ENCODE data around the gene INPP5A. TPM values are rescaled to one million over a fixed set of nuclear protein-coding genes. Genes with fewer than 3 reads are reported as not detected.

Gene INPP5A
- total RNA-seq, 1 donor from 2014 or later = 105 TPM

DNA sequence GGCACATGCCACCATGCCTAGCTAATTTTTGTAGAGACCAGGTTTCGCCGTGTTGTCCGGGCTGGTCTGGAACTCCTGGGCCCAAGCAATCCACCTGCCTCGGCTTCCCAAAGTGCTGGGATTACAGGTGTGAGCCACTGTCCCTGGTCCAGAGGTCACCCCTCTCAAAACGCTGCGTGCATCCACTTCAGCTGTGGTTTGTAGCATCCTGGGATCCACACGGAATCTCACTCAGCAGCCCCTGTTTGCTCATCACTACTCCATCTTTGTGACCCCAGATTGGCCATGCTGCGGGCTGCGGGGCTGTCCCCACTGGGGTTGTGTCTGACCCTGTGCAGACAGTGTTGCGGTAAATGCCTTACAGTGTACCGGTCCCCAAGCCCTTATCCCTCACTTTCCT is 3.5 kb downstream of the INPP5A start:
- Histone ChIP-seq H3K9me3 (replicated peaks) (no peaks in the 10 kb centered on the region), H3K4me1 (peaks cover 85% of the 10 kb centered on the region), H3K27me3 (ENCODE audit: low read depth) (no peaks in the 10 kb centered on the region), H3K4me3 (peak overlapping the region; percentile 87), H3K27ac (replicated peaks) (peak overlapping the region; percentile 87), H3K36me3 (no peaks in the 10 kb centered on the region)
- no peak for DNase-seq
- intact Hi-C loops (cut with micrococcal nuclease) = no loop called here
- TF ChIP-seq, protein P1, sequence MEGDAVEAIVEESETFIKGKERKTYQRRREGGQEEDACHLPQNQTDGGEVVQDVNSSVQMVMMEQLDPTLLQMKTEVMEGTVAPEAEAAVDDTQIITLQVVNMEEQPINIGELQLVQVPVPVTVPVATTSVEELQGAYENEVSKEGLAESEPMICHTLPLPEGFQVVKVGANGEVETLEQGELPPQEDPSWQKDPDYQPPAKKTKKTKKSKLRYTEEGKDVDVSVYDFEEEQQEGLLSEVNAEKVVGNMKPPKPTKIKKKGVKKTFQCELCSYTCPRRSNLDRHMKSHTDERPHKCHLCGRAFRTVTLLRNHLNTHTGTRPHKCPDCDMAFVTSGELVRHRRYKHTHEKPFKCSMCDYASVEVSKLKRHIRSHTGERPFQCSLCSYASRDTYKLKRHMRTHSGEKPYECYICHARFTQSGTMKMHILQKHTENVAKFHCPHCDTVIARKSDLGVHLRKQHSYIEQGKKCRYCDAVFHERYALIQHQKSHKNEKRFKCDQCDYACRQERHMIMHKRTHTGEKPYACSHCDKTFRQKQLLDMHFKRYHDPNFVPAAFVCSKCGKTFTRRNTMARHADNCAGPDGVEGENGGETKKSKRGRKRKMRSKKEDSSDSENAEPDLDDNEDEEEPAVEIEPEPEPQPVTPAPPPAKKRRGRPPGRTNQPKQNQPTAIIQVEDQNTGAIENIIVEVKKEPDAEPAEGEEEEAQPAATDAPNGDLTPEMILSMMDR (IDR thresholded peaks at IDR 0.05; ENCODE audit: borderline replicate concordance) = no peak

DNA sequence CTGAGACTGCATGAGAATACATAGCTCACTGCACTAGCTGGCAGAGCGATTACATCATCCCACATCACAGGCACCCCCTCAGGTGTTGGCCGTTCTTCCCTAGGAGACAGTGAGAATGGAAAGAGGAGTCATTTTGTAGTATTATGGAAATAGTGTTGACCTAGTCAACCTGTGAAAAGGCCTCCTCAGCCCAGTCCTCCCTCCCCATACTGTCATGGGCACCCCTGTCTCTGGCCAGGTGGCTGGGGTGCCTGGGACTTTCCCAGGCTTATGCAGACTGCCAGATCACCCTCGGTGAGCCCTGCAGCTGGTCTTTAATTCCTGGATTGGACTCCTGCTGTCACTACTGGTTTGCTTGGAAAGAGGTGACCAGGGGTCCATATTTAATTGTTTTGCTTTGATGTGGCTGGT is 4.0 kb downstream of the INPP5A start:
- H3K36me3 ChIP-seq = no peaks in the 10 kb centered on the region
- no peak for DNase-seq
- H3K4me1 ChIP-seq = peaks cover 85% of the 10 kb centered on the region
- H3K27me3 ChIP-seq (ENCODE audit: low read depth) = no peaks in the 10 kb centered on the region
- TF ChIP-seq, protein P1 (IDR thresholded peaks at IDR 0.05; ENCODE audit: borderline replicate concordance) = no peak
- no peak overlapping the region for H3K4me3 ChIP-seq
- no peaks in the 10 kb centered on the region for H3K9me3 ChIP-seq (replicated peaks)
- no peak overlapping the region for H3K27ac ChIP-seq (replicated peaks)
- intact Hi-C loops (cut with micrococcal nuclease) = no loop called here

DNA sequence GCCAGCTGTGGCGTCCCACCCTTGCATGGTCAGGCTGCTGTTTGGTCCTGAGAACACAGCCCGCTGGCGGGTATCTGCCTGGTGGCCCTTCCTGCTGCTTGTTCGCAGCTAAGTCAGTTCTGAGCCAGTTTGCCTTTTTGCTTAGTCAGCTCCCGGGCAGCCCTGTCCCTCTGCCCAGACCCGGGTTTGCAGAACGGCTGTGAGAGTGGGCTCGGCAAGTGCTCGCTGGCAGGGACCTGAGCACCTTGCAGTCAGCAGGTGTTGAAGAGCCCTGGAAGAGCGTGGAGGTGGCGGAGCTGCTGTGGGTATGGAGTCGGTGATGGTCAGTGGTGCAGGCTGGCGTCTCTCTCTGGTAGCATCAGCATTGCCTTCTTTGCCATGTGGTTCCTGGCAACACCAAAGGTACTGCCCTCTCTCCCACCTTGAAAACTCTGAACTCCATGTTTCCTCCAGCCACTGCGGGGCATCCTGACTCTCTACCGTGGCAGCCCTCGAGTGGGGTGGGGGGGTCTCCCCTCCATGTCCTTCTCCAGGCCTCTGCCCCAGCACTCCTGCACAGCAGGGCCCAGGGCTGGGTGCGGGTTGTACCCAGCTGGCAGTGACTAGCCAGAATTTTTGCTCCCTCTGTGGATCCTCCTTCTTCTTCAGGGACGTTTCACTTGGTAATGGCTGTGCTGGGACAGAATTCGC is 4.6 kb downstream of the INPP5A start:
- Histone ChIP-seq H3K4me1 (peaks cover 88% of the 10 kb centered on the region), H3K4me3 (no peak overlapping the region), H3K36me3 (no peaks in the 10 kb centered on the region), H3K27me3 (ENCODE audit: low read depth) (no peaks in the 10 kb centered on the region), H3K27ac (replicated peaks) (no peak overlapping the region), H3K9me3 (replicated peaks) (no peaks in the 10 kb centered on the region)
- intact Hi-C loops (cut with micrococcal nuclease) = no loop called here
- peak; percentile 16 for DNase-seq
- TF ChIP-seq, protein P1 (IDR thresholded peaks at IDR 0.05; ENCODE audit: borderline replicate concordance) = no peak

DNA sequence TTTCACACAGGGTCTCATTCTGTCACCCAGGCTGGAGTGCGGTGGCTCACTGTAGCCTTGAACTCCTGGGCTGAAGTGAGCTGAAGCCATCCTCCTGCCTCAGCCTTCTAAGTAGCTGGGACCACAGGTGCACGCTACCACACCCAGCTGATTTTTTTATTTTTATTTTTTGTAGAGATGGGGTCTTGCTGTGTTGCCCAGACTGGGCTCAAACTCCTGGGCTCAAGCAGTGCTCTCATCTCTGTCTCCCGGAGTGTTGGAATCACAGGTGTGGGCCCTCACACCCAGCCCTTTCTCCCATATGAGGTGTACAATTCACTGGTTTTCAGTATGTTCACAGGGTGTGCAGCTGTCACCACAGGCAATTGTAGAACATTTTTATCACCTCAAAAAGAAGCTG is 5.2 kb downstream of the INPP5A start:
- intact Hi-C loops (cut with micrococcal nuclease) = no loop called here
- no peaks in the 10 kb centered on the region for H3K27me3 ChIP-seq (ENCODE audit: low read depth)
- DNase-seq = no peak
- H3K27ac ChIP-seq (replicated peaks) = no peak overlapping the region
- TF ChIP-seq, protein P1 (IDR thresholded peaks at IDR 0.05; ENCODE audit: borderline replicate concordance) = no peak
- H3K9me3 ChIP-seq (replicated peaks) = no peaks in the 10 kb centered on the region
- H3K36me3 ChIP-seq = no peaks in the 10 kb centered on the region
- H3K4me3 ChIP-seq = no peak overlapping the region
- peaks cover 94% of the 10 kb centered on the region for H3K4me1 ChIP-seq

DNA sequence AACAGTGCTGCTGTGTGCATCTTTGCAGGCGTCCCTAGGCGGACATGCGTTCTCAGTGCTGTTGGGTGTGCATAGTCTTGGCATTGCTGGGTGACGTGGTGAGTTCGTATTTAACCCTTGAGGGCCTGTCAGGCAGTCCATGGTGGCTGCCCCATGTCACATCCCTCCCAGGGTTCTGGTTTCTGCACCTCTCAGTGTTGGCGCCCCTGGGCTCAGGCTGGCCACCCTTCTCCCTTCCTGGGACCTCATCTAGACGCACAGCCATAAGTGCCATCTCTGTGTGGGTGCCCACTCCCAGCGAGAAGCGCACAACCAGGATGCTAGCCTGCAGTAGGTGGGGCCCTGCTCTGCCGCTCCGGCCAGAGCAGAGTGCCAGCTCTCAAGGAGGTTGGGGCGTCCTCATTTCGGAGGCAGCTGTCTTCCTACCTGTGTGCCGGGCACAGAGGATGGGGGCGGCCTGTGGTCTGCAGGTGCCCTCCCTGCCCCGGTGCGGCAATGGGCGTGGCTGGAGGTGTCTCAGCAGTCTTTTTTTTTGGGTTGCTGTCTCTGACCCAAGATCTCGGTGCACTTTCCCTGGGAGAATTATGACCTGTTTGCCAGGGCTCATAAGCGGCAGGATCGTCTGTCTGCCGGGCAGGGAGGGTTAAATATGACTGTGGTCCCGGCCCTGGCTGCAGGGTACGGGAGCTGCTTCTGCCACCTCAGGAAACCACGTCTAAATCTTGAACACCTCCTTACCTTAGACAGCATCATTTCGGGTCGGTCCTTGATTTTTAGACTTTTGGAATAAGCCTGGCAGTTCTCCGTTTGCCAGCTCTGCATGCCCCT is 6.5 kb downstream of the INPP5A start:
- H3K27me3 ChIP-seq (ENCODE audit: low read depth) = no peaks in the 10 kb centered on the region
- no peak overlapping the region for H3K27ac ChIP-seq (replicated peaks)
- intact Hi-C loops (cut with micrococcal nuclease) = no loop called here
- peaks cover 95% of the 10 kb centered on the region for H3K4me1 ChIP-seq
- DNase-seq = peak; percentile 11
- no peak overlapping the region for H3K4me3 ChIP-seq
- no peaks in the 10 kb centered on the region for H3K36me3 ChIP-seq
- TF ChIP-seq, protein P1 (IDR thresholded peaks at IDR 0.05; ENCODE audit: borderline replicate concordance) = no peak
- no peaks in the 10 kb centered on the region for H3K9me3 ChIP-seq (replicated peaks)

Measured in left ventricle myocardium inferior (tissue), 1 donor.